Stomach (tissue), 9 donors: ENCODE measurements around the gene RHBDD3. TPM values are rescaled to one million over a fixed set of nuclear protein-coding genes. Genes with fewer than 3 reads are reported as not detected.

ENCODE experiments used
- DNase-seq, 2 donors: peaks; one replicate each; pipeline versions ENCODE4 v3.0.0 to v3.0.0-alpha.2; 2013 to 2019
- H3K27ac ChIP-seq, 5 donors: fragments of 200-600 bp in 4 of 5; sonication (generic) in 4 of 5; one replicate each; pipeline ENCODE4 v1.5.1; 2013 to 2019; ENCODE audit warnings: mild to moderate bottlenecking in 1 of 5, moderate library complexity in 1 of 5
- H3K27me3 ChIP-seq, 3 donors: fragments of 200-600 bp; sonication (generic); one replicate each; pipeline ENCODE4 v1.5.1; 2017 to 2019; ENCODE audit warnings: mixed run types in 1 of 3
- H3K36me3 ChIP-seq, 4 donors: fragments of 200-600 bp; sonication (generic); 1 replicate in 3 of 4; 2 replicates in 1 of 4; pipeline ENCODE4 v1.5.1; 2016 to 2019
- H3K4me1 ChIP-seq, 4 donors: fragments of 200-600 bp; sonication (generic); one replicate each; pipeline ENCODE4 v1.5.1; 2016 to 2019
- H3K4me3 ChIP-seq, 4 donors: fragments of 200-600 bp; sonication (generic) in 3 of 4; one replicate each; pipeline ENCODE4 v1.5.1; 2016 to 2019; ENCODE audit warnings: mild to moderate bottlenecking in 1 of 4
- H3K9me3 ChIP-seq, 4 donors: fragments of 200-600 bp; sonication (generic); one replicate each; pipeline ENCODE4 v1.5.1; 2016 to 2019
- EP300 ChIP-seq: sonication (generic); formaldehyde crosslinking; IDR thresholded peaks from one replicate; pipeline ENCODE4 v1.6.1; 2017; ENCODE audit warnings: antibody characterized with exemption
- POLR2A ChIP-seq, 4 donors: fragments of 450-650 bp; IDR thresholded peaks; one replicate each; pipeline ENCODE4 v1.6.1; 2016; ENCODE audit warnings: antibody characterized with exemption in 4 of 4, control low read depth in 2 of 4, mild to moderate bottlenecking in 1 of 4, moderate library complexity in 1 of 4
- POLR2AphosphoS5 ChIP-seq, 3 donors: sonication (generic); formaldehyde crosslinking; IDR thresholded peaks; one replicate each; pipeline ENCODE4 v1.6.1; 2016; ENCODE audit warnings: antibody characterized with exemption in 3 of 3
- WGBS, 5 donors: extraction: QIAGEN DNeasy Blood & Tissue Kit in 3 of 5; methylation state at CpG; one replicate each; pipeline versions ENCODE4 v1.1.5 to v1.1.7; 2013 to 2018; 5-methylcytosine and 5-hydroxymethylcytosine counted together
- intact Hi-C: fragments of 100-400 bp; cut with DNase I; formaldehyde crosslinking; loops from one replicate; pipeline ENCODE4 v1.15.1; 2023; ENCODE audit warnings: low total_unique reads
- polyA plus RNA-seq, 3 donors: library from polyadenylated mRNA; stranded (reverse); fragments of 200-250 nt; gene quantifications; one replicate each; pipeline ENCODE4 v1.2.3, GENCODE V29; 2013
- total RNA-seq, 5 donors: library from RNA; depleted of rRNA; stranded (reverse); fragments of >200 nt; gene quantifications; one replicate each; pipeline versions ENCODE4 v1.1.0 to v1.2.3, GENCODE V29; 2014 to 2016
- TF ChIP-seq, protein P1 (sequence below), 7 experiments: fragments of 450-650 bp in 4 of 7; fragments of 200-600 bp in 3 of 7; sonication (generic) in 3 of 7; IDR thresholded peaks; one replicate each; pipeline ENCODE4 v1.5.1; 2016 to 2019; ENCODE audit warnings: antibody characterized with exemption in 7 of 7, control low read depth in 2 of 7, mild to moderate bottlenecking in 1 of 7
- donor health status: healthy with polysubstance abuse.
- donor health status: Bipolar disorder and iron deficiency.
- donor health status: healthy.

The RHBDD3 gene
- total and polyA plus RNA-seq, 8 donors: 9.8 to 76.5 (median 20.0) TPM

DNA sequence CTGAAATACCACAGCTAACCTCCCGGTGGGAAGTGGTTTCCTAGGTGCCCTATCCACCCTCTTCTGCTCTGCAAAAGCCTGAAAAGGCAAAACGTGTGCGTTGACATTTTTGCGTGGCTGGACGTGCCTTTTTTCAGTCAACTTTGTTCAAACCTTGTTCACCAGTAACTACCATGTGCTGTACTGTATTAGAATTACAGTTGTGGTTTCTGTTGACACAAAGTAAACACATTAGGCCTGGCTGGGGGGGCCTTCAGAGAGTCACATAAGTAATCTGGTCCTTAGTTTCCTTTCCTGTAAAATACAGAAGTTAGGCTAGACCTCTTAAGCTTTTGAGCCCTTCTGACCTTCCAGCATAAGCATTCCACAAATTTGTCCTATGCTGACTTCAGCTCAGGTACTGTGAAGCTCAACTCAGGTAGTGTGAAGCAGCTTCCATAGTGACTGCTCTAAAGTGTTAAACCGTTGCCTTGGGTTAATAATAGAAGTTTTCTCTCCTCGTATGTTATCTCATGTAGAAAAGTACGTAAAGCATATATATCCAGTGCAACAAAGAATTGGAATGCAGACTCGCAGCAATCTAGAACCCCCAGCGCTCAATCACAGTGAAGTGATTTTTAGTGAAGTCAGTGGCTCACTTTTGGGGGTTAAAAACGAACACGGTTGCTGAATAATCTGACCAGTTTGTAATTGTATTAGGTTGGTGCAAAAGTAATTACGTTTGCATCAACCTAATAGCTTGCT is 2.1 kb upstream of the RHBDD3 start:
- no peaks in the 10 kb centered on the region for H3K9me3 ChIP-seq
- H3K27me3 ChIP-seq: no peaks in the 10 kb centered on the region
- WGBS, 5 donors: 4 to 8% (median 5%) methylated on average over 13 of the region's 13 CpGs
- H3K4me1 ChIP-seq: peaks cover 50 to 80% (median 74%) of the 10 kb centered on the region in 4 donors
- H3K4me3 ChIP-seq: peak overlapping the region; percentile 79 to 98 (median 94)
- intact Hi-C loops: no loop called here
- peak overlapping the region; percentile 94 to 100 (median 99) for H3K27ac ChIP-seq
- H3K36me3 ChIP-seq: peaks cover 20 to 41% (median 37%) of the 10 kb centered on the region in 4 donors
- TF ChIP-seq POLR2AphosphoS5 (IDR thresholded peaks at IDR 0.05) (no peak), POLR2A (IDR thresholded peaks at IDR 0.05) (no peak), EP300 (no peak)
- TF ChIP-seq, protein P1, sequence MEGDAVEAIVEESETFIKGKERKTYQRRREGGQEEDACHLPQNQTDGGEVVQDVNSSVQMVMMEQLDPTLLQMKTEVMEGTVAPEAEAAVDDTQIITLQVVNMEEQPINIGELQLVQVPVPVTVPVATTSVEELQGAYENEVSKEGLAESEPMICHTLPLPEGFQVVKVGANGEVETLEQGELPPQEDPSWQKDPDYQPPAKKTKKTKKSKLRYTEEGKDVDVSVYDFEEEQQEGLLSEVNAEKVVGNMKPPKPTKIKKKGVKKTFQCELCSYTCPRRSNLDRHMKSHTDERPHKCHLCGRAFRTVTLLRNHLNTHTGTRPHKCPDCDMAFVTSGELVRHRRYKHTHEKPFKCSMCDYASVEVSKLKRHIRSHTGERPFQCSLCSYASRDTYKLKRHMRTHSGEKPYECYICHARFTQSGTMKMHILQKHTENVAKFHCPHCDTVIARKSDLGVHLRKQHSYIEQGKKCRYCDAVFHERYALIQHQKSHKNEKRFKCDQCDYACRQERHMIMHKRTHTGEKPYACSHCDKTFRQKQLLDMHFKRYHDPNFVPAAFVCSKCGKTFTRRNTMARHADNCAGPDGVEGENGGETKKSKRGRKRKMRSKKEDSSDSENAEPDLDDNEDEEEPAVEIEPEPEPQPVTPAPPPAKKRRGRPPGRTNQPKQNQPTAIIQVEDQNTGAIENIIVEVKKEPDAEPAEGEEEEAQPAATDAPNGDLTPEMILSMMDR (IDR thresholded peaks at IDR 0.05): no peak
- DNase-seq: peak in 1 of 2 donors; percentile 49

DNA sequence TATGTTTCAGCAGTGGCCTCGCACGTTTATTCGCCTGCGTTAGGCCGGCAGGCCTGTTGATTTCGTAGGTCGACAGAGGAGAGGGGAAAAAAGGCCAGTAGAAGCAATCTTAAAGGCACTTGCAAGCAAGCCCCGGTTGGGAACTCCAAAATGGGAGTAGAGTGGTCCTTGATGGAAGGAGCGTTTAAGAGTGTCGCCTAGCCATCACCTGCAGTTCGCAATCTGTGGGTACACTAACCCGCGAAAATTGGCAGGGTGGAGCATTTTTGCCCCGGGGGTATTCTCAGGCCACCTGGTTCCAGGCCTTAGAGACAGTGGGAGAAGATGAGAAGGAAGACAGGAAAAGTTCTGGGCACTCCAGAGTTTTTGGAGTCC is 1.4 kb upstream of the RHBDD3 start:
- H3K4me1 ChIP-seq: peaks cover 49 to 73% (median 68%) of the 10 kb centered on the region in 4 donors
- H3K27me3 ChIP-seq: no peaks in the 10 kb centered on the region
- peak in 1 of 2 donors; percentile 37 for DNase-seq
- 1 to 2% (median 1%) methylated on average over 14 of the region's 14 CpGs for WGBS, 5 donors
- no peak for TF ChIP-seq POLR2AphosphoS5 (IDR thresholded peaks at IDR 0.05)
- TF ChIP-seq EP300: no peak
- no peak for TF ChIP-seq POLR2A (IDR thresholded peaks at IDR 0.05)
- TF ChIP-seq, protein P1 (IDR thresholded peaks at IDR 0.05): no peak
- intact Hi-C loops: no loop called here
- peak overlapping the region; percentile 94 to 100 (median 99) for H3K27ac ChIP-seq
- H3K4me3 ChIP-seq: peak overlapping the region; percentile 79 to 98 (median 94)
- H3K9me3 ChIP-seq: no peaks in the 10 kb centered on the region
- H3K36me3 ChIP-seq: peaks cover 14 to 41% (median 36%) of the 10 kb centered on the region in 4 donors

DNA sequence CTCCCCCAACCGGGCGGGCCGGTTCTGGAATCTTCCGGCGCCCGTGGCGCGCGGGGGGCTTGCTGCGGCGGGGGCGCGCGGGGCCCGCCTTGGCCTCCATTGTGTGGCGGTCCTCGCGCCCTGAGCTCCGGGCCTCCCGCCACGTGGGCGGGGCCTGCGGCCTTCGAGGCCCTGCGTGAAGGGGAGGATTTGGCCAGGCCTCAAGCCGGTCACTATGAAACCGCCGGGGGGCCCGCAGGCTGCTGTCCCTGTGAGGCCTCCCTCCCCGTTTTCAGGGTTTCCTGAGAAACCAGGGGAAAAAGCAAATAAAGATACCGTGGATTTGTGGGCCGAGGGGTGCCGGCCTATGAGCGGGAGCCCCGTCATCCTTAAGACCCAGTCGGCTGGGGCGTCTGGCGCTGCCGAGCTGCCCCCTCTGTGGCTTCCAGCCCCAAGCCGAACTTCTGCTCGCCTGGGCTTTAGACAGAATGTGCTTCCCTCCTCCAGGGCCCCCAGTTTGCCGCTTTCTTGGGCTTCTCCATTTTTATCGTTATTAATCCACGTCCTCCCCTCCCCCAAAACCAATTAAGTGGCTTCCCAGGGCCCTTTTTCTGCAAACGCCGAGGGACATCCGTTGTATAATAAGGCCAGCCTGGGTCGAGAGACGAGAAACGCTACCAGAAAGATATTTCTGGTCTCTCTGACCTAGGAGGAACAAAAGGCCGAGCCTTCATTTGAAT is 889 bp upstream of the RHBDD3 start:
- Histone ChIP-seq H3K9me3 (no peaks in the 10 kb centered on the region), H3K4me1 (peaks cover 49 to 68% (median 65%) of the 10 kb centered on the region in 4 donors), H3K36me3 (peaks cover 10 to 41% (median 36%) of the 10 kb centered on the region in 4 donors), H3K27ac (peak overlapping the region; percentile 94 to 100 (median 99)), H3K27me3 (no peaks in the 10 kb centered on the region), H3K4me3 (peak overlapping the region; percentile 79 to 98 (median 94))
- TF ChIP-seq POLR2A (IDR thresholded peaks at IDR 0.05): no peak
- no peak for TF ChIP-seq EP300
- TF ChIP-seq, protein P1 (IDR thresholded peaks at IDR 0.05): no peak
- TF ChIP-seq POLR2AphosphoS5 (IDR thresholded peaks at IDR 0.05): no peak
- DNase-seq: peak; percentile 61 to 90
- intact Hi-C loops: no loop called here
- WGBS, 5 donors: 0 to 1% (median 0%) methylated on average over 28 to 51 of the region's 51 CpGs

DNA sequence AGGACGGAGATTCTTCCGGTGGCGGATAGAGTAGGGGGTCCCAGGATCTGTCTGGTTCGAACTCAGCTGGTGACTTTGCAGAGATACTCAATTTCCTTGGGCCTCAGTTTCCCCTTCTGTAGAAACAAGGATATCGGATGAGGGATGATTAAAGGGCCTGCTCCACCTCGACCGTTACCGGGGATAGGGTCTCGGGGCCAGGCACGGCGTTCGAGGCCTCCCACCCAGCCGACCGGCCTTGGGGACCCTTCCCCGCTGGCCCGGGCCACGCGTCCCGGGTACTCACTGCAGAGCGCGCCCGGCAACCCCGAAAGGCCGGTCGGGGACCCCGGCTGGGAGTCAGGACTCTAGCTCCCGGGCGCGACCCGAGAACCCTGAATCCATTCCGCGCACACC is 321 bp downstream of the RHBDD3 start:
- DNase-seq: no peak
- Histone ChIP-seq H3K36me3 (peaks cover 0 to 32% (median 27%) of the 10 kb centered on the region in 4 donors), H3K27ac (peak overlapping the region; percentile 94 to 100 (median 99)), H3K27me3 (no peaks in the 10 kb centered on the region), H3K4me1 (peaks cover 42 to 56% (median 56%) of the 10 kb centered on the region in 4 donors), H3K4me3 (peak overlapping the region; percentile 79 to 98 (median 94)), H3K9me3 (no peaks in the 10 kb centered on the region)
- TF ChIP-seq, protein P1 (IDR thresholded peaks at IDR 0.05): no peak
- no peak for TF ChIP-seq POLR2A (IDR thresholded peaks at IDR 0.05)
- TF ChIP-seq EP300: no peak
- no peak for TF ChIP-seq POLR2AphosphoS5 (IDR thresholded peaks at IDR 0.05)
- intact Hi-C loops: no loop called here
- 0 to 1% (median 1%) methylated on average over 27 to 32 of the region's 32 CpGs for WGBS, 5 donors
